Spleen (tissue), 11 donors: Measurements from ENCODE around the gene PLXNB2. TPM values are rescaled to one million over a fixed set of nuclear protein-coding genes. Genes with fewer than 3 reads are reported as not detected.
A peak's percentile ranks its signal among the peaks of the same experiment; 100 is the strongest.

Source experiments
- DNase-seq: peaks from one replicate; pipeline ENCODE4 v3.0.0-alpha.2; 2020
- H3K27ac ChIP-seq, 8 donors: fragments of 200-600 bp; sonication (generic) in 7 of 8; 1 replicate in 4 of 8; 2 replicates in 4 of 8; pipeline versions ENCODE4 v1.5.0 to v1.8.0; 2016 to 2021; ENCODE audit warnings: inconsistent platforms in 4 of 8, mild to moderate bottlenecking in 4 of 8, moderate library complexity in 1 of 8
- H3K27me3 ChIP-seq, 7 donors: fragments of 200-600 bp; sonication (generic) in 6 of 7; replicated peaks in 1 of 7; 1 replicate in 4 of 7; 2 replicates in 3 of 7; pipeline versions ENCODE4 v1.5.0 to v1.8.0; 2016 to 2021; ENCODE audit warnings: inconsistent platforms in 3 of 7, mild to moderate bottlenecking in 1 of 7
- H3K36me3 ChIP-seq, 6 donors: fragments of 200-600 bp; sonication (generic) in 5 of 6; 1 replicate in 4 of 6; 2 replicates in 2 of 6; pipeline versions ENCODE4 v1.5.0 to v1.8.0; 2016 to 2021; ENCODE audit warnings: inconsistent platforms in 2 of 6
- H3K4me1 ChIP-seq, 6 donors: fragments of 200-600 bp; sonication (generic) in 5 of 6; 1 replicate in 3 of 6; 2 replicates in 3 of 6; pipeline versions ENCODE4 v1.5.0 to v1.8.0; 2016 to 2021; ENCODE audit warnings: inconsistent platforms in 3 of 6
- H3K4me3 ChIP-seq, 8 donors: fragments of 200-600 bp; sonication (generic) in 7 of 8; 1 replicate in 4 of 8; 2 replicates in 4 of 8; pipeline versions ENCODE4 v1.5.0 to v1.8.0; 2016 to 2021; ENCODE audit warnings: inconsistent platforms in 4 of 8, mild to moderate bottlenecking in 4 of 8, moderate library complexity in 2 of 8
- H3K9me3 ChIP-seq, 8 donors: fragments of 200-600 bp; sonication (generic) in 7 of 8; 1 replicate in 4 of 8; 2 replicates in 4 of 8; pipeline versions ENCODE4 v1.5.0 to v1.8.0; 2016 to 2021; ENCODE audit warnings: inconsistent platforms in 4 of 8
- POLR2A ChIP-seq, 3 donors: fragments of 450-650 bp; IDR thresholded peaks; one replicate each; pipeline ENCODE4 v1.5.1; 2017; ENCODE audit warnings: antibody characterized with exemption in 3 of 3, mild to moderate bottlenecking in 1 of 3
- POLR2AphosphoS5 ChIP-seq, 3 donors: sonication (generic); formaldehyde crosslinking; IDR thresholded peaks; one replicate each; pipeline ENCODE4 v1.5.1; 2017; ENCODE audit warnings: antibody characterized with exemption in 3 of 3
- WGBS, 5 donors: extraction: QIAGEN DNeasy Blood & Tissue Kit in 3 of 5; methylation state at CpG; one replicate each; pipeline versions ENCODE4 v1.1.5 to v1.1.7; 2013 to 2018; 5-methylcytosine and 5-hydroxymethylcytosine counted together
- intact Hi-C: fragments of 100-400 bp; cut with DNase I; formaldehyde crosslinking; loops from one replicate; pipeline ENCODE4 v1.15.0; 2023; ENCODE audit warnings: low total_unique reads
- polyA plus RNA-seq, 3 donors: library from polyadenylated mRNA; stranded (reverse); fragments of 200-250 nt; gene quantifications; one replicate each; pipeline ENCODE4 v1.2.1, GENCODE V29; 2013
- total RNA-seq, 7 donors: library from RNA; depleted of rRNA in 3 of 7; stranded (reverse); fragments of >200 nt in 3 of 7; fragmentation: NEBNext Ultra II Directional in 4 of 7; extraction: Animal tissue kit (Norgen Biotek cat#: 25700) in 4 of 7; gene quantifications; one replicate each; pipeline versions ENCODE4 v1.1.0 to v1.2.1, GENCODE V29; 2016 to 2021
- TF ChIP-seq, protein P1 (sequence below), 11 experiments: fragments of 200-600 bp in 7 of 11; fragments of 450-650 bp in 4 of 11; sonication (generic) in 4 of 11; IDR thresholded peaks in 8 of 11; conservative IDR thresholded peaks in 3 of 11; 1 replicate in 7 of 11; 2 replicates in 4 of 11; pipeline versions ENCODE4 v1.4.0 to v1.8.0; 2016 to 2021; ENCODE audit warnings: antibody characterized with exemption in 11 of 11, inconsistent platforms in 4 of 11, mild to moderate bottlenecking in 1 of 11
- donor health status: healthy with polysubstance abuse.
- donor health status: DM: no; HTN: no; CAD: no; lungs with moderate emphysema.
- donor health status: DM: no; HTN: no; CAD: no.
- donor health status: Bipolar disorder and iron deficiency.
- donor health status: healthy.
- donor health status: DM: no; HTN: no; CAD: no.
- donor health status: DM: yes; HTN: yes; CAD: no.

Gene PLXNB2
- total and polyA plus RNA-seq, 10 donors, result 41.9 to 382 (median 242) TPM

DNA sequence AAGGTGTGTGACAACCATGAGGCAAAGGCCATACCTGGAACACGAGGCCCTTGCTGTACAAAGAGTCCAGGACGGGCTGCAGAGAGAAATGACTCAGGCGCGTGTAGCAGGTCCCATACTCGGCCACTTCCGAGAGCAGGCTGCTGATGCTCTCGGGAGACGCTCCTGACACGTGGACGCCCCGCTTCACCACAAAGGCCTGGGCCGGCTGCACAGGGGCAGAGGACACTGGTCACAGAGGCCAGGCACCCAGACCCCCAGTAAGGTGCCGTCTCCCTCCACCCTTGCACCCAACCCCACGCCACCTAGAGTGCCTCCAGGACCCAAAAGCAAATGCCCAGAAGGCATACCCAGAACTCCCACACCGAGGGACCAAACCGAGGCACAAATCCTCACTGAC is 78.1 kb downstream of the PLXNB2 start:
- Histone ChIP-seq H3K27me3 (no peaks in the 10 kb centered on the region), H3K4me3 (no peak overlapping the region), H3K9me3 (no peaks in the 10 kb centered on the region), H3K36me3 (peaks cover 0 to 97% (median 62%) of the 10 kb centered on the region in 6 donors), H3K4me1 (no peaks in the 10 kb centered on the region), H3K27ac (no peak overlapping the region)
- DNase-seq, result no peak
- intact Hi-C loops, result no loop called here
- TF ChIP-seq POLR2AphosphoS5 (IDR thresholded peaks at IDR 0.05) (no peak), POLR2A (IDR thresholded peaks at IDR 0.05) (no peak)
- TF ChIP-seq, protein P1, sequence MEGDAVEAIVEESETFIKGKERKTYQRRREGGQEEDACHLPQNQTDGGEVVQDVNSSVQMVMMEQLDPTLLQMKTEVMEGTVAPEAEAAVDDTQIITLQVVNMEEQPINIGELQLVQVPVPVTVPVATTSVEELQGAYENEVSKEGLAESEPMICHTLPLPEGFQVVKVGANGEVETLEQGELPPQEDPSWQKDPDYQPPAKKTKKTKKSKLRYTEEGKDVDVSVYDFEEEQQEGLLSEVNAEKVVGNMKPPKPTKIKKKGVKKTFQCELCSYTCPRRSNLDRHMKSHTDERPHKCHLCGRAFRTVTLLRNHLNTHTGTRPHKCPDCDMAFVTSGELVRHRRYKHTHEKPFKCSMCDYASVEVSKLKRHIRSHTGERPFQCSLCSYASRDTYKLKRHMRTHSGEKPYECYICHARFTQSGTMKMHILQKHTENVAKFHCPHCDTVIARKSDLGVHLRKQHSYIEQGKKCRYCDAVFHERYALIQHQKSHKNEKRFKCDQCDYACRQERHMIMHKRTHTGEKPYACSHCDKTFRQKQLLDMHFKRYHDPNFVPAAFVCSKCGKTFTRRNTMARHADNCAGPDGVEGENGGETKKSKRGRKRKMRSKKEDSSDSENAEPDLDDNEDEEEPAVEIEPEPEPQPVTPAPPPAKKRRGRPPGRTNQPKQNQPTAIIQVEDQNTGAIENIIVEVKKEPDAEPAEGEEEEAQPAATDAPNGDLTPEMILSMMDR (IDR thresholded peaks at IDR 0.05 in 8 of 11, conservative IDR thresholded peaks at IDR 0.05 in 3 of 11), result no peak
- WGBS, 5 donors, result 91 to 96% (median 96%) methylated on average over 8 to 16 of the region's 16 CpGs

DNA sequence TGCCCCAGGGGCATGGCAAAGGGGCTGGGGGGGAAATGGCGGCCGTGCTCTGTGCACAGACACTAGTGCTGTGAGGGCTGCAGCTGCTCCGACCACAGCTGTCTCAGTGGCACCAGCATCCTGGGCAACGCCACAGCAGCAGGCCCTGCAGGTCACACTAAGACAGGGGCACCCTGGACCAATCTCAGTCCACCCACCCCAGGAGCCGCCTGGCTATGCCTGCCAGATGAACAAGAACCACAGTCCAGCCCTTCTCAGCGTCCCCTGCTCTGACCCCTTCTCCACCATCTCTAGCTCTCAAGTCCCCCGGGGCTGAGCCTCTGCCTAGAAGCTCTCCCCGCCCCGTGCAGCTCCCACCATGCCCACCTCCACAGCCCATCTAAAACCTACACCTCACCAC is 79.1 kb downstream of the PLXNB2 start:
- no peak overlapping the region for H3K4me3 ChIP-seq
- H3K9me3 ChIP-seq, result no peaks in the 10 kb centered on the region
- TF ChIP-seq POLR2A (IDR thresholded peaks at IDR 0.05), result no peak
- no peak for TF ChIP-seq POLR2AphosphoS5 (IDR thresholded peaks at IDR 0.05)
- TF ChIP-seq, protein P1 (IDR thresholded peaks at IDR 0.05 in 8 of 11, conservative IDR thresholded peaks at IDR 0.05 in 3 of 11), result no peak
- intact Hi-C loops, result no loop called here
- no peaks in the 10 kb centered on the region for H3K4me1 ChIP-seq
- no peak overlapping the region for H3K27ac ChIP-seq
- no peak for DNase-seq
- H3K27me3 ChIP-seq, result no peaks in the 10 kb centered on the region
- 92 to 99% (median 96%) methylated on average over 7 to 9 of the region's 9 CpGs for WGBS, 5 donors
- H3K36me3 ChIP-seq, result peaks cover 7 to 100% (median 70%) of the 10 kb centered on the region in 6 donors

DNA sequence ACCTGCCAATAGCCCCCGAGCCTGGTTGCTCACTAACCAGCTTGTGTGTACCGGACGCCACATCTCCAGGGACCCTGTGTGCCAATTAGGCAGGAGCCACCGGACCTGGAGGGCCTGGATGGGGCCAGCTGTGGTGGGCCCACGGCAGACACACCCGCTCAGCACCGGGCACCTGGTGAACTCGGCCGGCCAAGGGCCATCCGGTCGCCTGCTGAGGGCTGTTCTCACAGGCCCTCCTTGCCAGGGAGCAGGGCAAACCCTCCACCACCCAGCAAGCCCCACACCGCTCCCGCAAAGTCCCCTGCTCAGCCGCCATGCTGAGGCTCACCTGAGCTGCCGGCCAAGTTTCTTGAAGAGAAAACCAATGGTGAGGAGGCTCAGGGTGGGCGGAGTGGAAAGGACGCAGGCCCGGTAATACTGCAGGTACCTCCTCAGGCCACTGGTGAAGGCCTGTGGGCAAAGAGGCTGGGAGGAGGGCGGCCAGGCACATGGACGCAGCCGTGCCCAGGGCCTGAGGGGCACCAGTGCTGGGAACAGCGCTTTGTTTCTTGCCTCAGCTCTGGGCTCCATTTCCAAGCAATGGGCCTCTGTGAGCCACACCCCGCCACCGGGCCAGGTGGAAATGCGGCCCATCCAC is 79.7 kb downstream of the PLXNB2 start:
- no peak for DNase-seq

DNA sequence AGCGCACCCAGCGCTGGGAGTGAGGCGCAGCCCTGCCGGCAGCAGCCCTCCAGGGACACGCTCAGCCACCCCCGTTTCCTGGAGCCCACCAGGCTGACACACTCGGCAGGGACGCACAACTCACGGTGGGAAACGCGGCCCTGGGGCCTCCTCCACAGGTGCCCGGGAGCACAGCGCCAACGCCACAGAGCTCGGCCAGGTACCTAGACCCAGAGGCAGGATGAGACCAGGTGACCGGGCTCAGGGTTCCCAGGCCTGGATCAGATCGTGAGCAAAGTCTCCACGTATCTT is 80.6 kb downstream of the PLXNB2 start:
- TF ChIP-seq, protein P1 (IDR thresholded peaks at IDR 0.05 in 8 of 11, conservative IDR thresholded peaks at IDR 0.05 in 3 of 11), result no peak
- TF ChIP-seq POLR2A (IDR thresholded peaks at IDR 0.05) (no peak), POLR2AphosphoS5 (IDR thresholded peaks at IDR 0.05) (peak in 1 of 3 donors; percentile 9)
- no peaks in the 10 kb centered on the region for H3K27me3 ChIP-seq
- no peaks in the 10 kb centered on the region for H3K9me3 ChIP-seq
- no peak overlapping the region for H3K4me3 ChIP-seq
- peaks cover 7 to 100% (median 70%) of the 10 kb centered on the region in 6 donors for H3K36me3 ChIP-seq
- intact Hi-C loops, result no loop called here
- no peaks in the 10 kb centered on the region for H3K4me1 ChIP-seq
- DNase-seq, result no peak
- no peak overlapping the region for H3K27ac ChIP-seq
- 85 to 100% (median 89%) methylated on average over 1 to 18 of the region's 18 CpGs for WGBS, 5 donors

More for the DNA sequence above, 79.7 kb downstream of the PLXNB2 start:
- no peaks in the 10 kb centered on the region for H3K9me3 ChIP-seq
- TF ChIP-seq, protein P1 (IDR thresholded peaks at IDR 0.05 in 8 of 11, conservative IDR thresholded peaks at IDR 0.05 in 3 of 11), result no peak
- TF ChIP-seq POLR2AphosphoS5 (IDR thresholded peaks at IDR 0.05) (no peak), POLR2A (IDR thresholded peaks at IDR 0.05) (no peak)
- intact Hi-C loops, result no loop called here
- H3K4me3 ChIP-seq, result no peak overlapping the region
- H3K4me1 ChIP-seq, result no peaks in the 10 kb centered on the region
- H3K27me3 ChIP-seq, result no peaks in the 10 kb centered on the region
- H3K36me3 ChIP-seq, result peaks cover 7 to 100% (median 70%) of the 10 kb centered on the region in 6 donors
- no peak overlapping the region for H3K27ac ChIP-seq
- WGBS, 5 donors, result 91 to 99% (median 94%) methylated on average over 16 to 25 of the region's 25 CpGs
